Osteocyte (in vitro differentiated cells): ENCODE measurements around the gene POLK. TPM values are rescaled to one million over a fixed set of nuclear protein-coding genes. Genes with fewer than 3 reads are reported as not detected.

Source experiments
- DNase-seq: peaks from one replicate; pipeline ENCODE4 v3.0.0; 2021; ENCODE audit warnings: mixed read lengths; ENCODE audit not compliant: unreplicated experiment; ENCODE audit errors: extremely low spot score
- H3K27ac Mint-ChIP-seq: one replicate; pipeline ENCODE4 v1.8.0; 2021; ENCODE audit warnings: mild to moderate bottlenecking, mixed read lengths; ENCODE audit not compliant: unreplicated experiment
- H3K27me3 Mint-ChIP-seq: one replicate; pipeline ENCODE4 v1.8.0; 2021; ENCODE audit warnings: mixed read lengths; ENCODE audit not compliant: unreplicated experiment
- H3K36me3 Mint-ChIP-seq: one replicate; pipeline ENCODE4 v1.8.0; 2021; ENCODE audit warnings: mixed read lengths; ENCODE audit not compliant: unreplicated experiment
- H3K4me1 Mint-ChIP-seq: one replicate; pipeline ENCODE4 v1.8.0; 2021; ENCODE audit warnings: mixed read lengths; ENCODE audit not compliant: unreplicated experiment
- H3K4me3 Mint-ChIP-seq: one replicate; pipeline ENCODE4 v1.8.0; 2021; ENCODE audit warnings: mild to moderate bottlenecking, moderate library complexity, mixed read lengths; ENCODE audit not compliant: unreplicated experiment
- H3K9me3 Mint-ChIP-seq: one replicate; pipeline ENCODE4 v1.8.0; 2021; ENCODE audit warnings: mixed read lengths; ENCODE audit not compliant: unreplicated experiment
- CTCF ChIP-seq: fragments of 200-600 bp; sonication (generic); IDR thresholded peaks from 2 replicates; pipeline ENCODE4 v1.5.0; 2021; ENCODE audit warnings: antibody characterized with exemption, mild to moderate bottlenecking, moderate library complexity
- long read RNA-seq: library from polyadenylated mRNA; unstranded; transcript quantifications from one replicate; pipeline ENCODE4 v2.0.0, GENCODE V29; 2021
- total RNA-seq: library from RNA; stranded (reverse); gene quantifications from 2 replicates; pipeline ENCODE4 v1.2.1, GENCODE V29; 2021

Gene POLK
- total RNA-seq: 28.9 and 32.7 TPM in 2 replicates
- long read RNA-seq, full-length matches to known transcripts: 29 of 143 reads
- long read RNA-seq, partial matches to known transcripts: 72 of 143 reads
- long read RNA-seq, other reads (novel, unspliced or antisense): 42 of 143 reads

GRCh38 chr5:75511435-75512382, at the start of gene POLK, which contains the start of gene CERT1:
Gene POLK, plus strand, starts transcription at chr5:75511891.
Gene CERT1, minus strand, starts transcription at chr5:75511629. Its CDS starts 422 bp downstream, at chr5:75511207.
- Mint-ChIP-seq H3K27me3 (no peaks in the 10 kb centered on the region), H3K4me3 (peak within 1 kb of the TSS; percentile 99), H3K27ac (peak within 1 kb of the TSS; percentile 98), H3K4me1 (peaks cover 44% of the 10 kb centered on the region), H3K9me3 (peaks cover 5% of the 10 kb centered on the region), H3K36me3 (peaks cover 2% of the 10 kb centered on the region)
- DNase-seq: peak; percentile 99
- TF ChIP-seq CTCF: no peak

- TF ChIP-seq CTCF: no peak
- peaks cover 11% of the 10 kb centered on the region for H3K36me3 Mint-ChIP-seq
- DNase-seq: no peak
- H3K4me3 Mint-ChIP-seq: no peak overlapping the region
- no peak overlapping the region for H3K27ac Mint-ChIP-seq
- peaks cover 20% of the 10 kb centered on the region for H3K4me1 Mint-ChIP-seq
- H3K27me3 Mint-ChIP-seq: no peaks in the 10 kb centered on the region
- H3K9me3 Mint-ChIP-seq: peaks cover 14% of the 10 kb centered on the region
These were observed 48.0 kb upstream of the POLK start for GRCh38 chr5:75463726-75464125.

GRCh38 chr5:75465480-75465879, 46.2 kb upstream of the POLK start:
- peaks cover 19% of the 10 kb centered on the region for H3K4me1 Mint-ChIP-seq
- H3K27me3 Mint-ChIP-seq: no peaks in the 10 kb centered on the region
- no peak overlapping the region for H3K27ac Mint-ChIP-seq
- peaks cover 29% of the 10 kb centered on the region for H3K9me3 Mint-ChIP-seq
- TF ChIP-seq CTCF: no peak
- DNase-seq: no peak
- peaks cover 22% of the 10 kb centered on the region for H3K36me3 Mint-ChIP-seq
- H3K4me3 Mint-ChIP-seq: no peak overlapping the region

- Mint-ChIP-seq H3K27ac (no peak overlapping the region), H3K27me3 (no peaks in the 10 kb centered on the region), H3K36me3 (peaks cover 23% of the 10 kb centered on the region), H3K4me1 (peaks cover 17% of the 10 kb centered on the region), H3K4me3 (no peak overlapping the region), H3K9me3 (peaks cover 36% of the 10 kb centered on the region)
- no peak for DNase-seq
- no peak for TF ChIP-seq CTCF
These were observed 45.5 kb upstream of the POLK start for GRCh38 chr5:75466006-75466716.

DNA sequence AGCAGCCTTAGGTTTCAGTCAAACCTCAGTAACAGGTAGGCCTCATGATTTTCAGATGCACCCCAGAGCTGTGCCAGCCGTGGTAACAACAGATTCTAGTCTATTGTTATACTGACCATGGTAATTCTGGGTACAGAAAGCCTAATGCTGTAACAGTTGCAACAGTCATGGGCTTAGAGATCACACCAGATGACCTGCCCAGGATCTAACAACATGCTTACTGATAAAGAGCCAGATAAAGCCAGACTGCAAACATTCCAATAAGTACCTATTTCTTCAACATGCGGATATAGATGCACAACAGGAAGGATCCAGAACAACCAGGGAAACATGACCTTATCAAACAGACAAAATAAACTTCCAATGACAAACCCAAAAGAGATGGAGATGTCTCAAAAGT, 43.1 kb upstream of the POLK start:
- Mint-ChIP-seq H3K4me3 (no peak overlapping the region), H3K27me3 (no peaks in the 10 kb centered on the region), H3K4me1 (peaks cover 16% of the 10 kb centered on the region), H3K27ac (no peak overlapping the region), H3K36me3 (peaks cover 17% of the 10 kb centered on the region), H3K9me3 (peaks cover 31% of the 10 kb centered on the region)
- TF ChIP-seq CTCF: no peak
- no peak for DNase-seq
